Heart right ventricle (tissue), 16 donors: ENCODE results near the gene BLVRB. TPM values are rescaled to one million over a fixed set of nuclear protein-coding genes. Genes with fewer than 3 reads are reported as not detected.
"Not testable (repeated sequence)": the region's sequence is repeated elsewhere in the genome, so short reads cannot be mapped to it uniquely, and the experiment has no call there.

Source experiments
- ATAC-seq, 8 donors: fragments of 200-7000 bp; cut with Tn5 transposase; one replicate each; pipeline ENCODE4 v1.9.1; 2020; ENCODE audit warnings: mild to moderate bottlenecking in 8 of 8, moderate library complexity in 8 of 8, moderate number of reproducible peaks in 1 of 8
- DNase-seq, 2 donors: peaks; one replicate each; pipeline ENCODE4 v3.0.0-alpha.2; 2020
- H3K27ac ChIP-seq, 10 donors: fragments of 200-600 bp; sonication (generic) in 2 of 10; one replicate each; pipeline versions ENCODE4 v1.5.0 to v1.8.0; 2020 to 2022; ENCODE audit warnings: mild to moderate bottlenecking in 3 of 10
- H3K27me3 ChIP-seq, 7 donors: fragments of 200-600 bp; one replicate each; pipeline ENCODE4 v1.8.0; 2021 to 2022; ENCODE audit warnings: mild to moderate bottlenecking in 2 of 7
- H3K36me3 ChIP-seq, 9 donors: fragments of 200-600 bp; sonication (generic) in 1 of 9; one replicate each; pipeline versions ENCODE4 v1.5.0 to v1.8.0; 2020 to 2022; ENCODE audit warnings: mild to moderate bottlenecking in 2 of 9
- H3K4me1 ChIP-seq, 9 donors: fragments of 200-600 bp; sonication (generic) in 1 of 9; one replicate each; pipeline versions ENCODE4 v1.5.0 to v1.8.0; 2020 to 2022; ENCODE audit warnings: mild to moderate bottlenecking in 4 of 9
- H3K4me3 ChIP-seq, 10 donors: fragments of 200-600 bp; sonication (generic) in 2 of 10; one replicate each; pipeline versions ENCODE4 v1.5.0 to v1.8.0; 2020 to 2022; ENCODE audit warnings: mild to moderate bottlenecking in 7 of 10, moderate library complexity in 2 of 10
- H3K9me3 ChIP-seq, 11 donors: fragments of 200-600 bp in 10 of 11; sonication (generic) in 2 of 11; one replicate each; pipeline versions ENCODE4 v1.5.0 to v1.8.0; 2013 to 2022; ENCODE audit warnings: mild to moderate bottlenecking in 2 of 11, control low read depth in 1 of 11, moderate library complexity in 1 of 11
- WGBS, 2 donors: extraction: QIAGEN DNeasy Blood & Tissue Kit; methylation state at CpG; one replicate each; pipeline ENCODE4 v1.1.7; 2013; ENCODE audit warnings: inconsistent platforms in 1 of 2; 5-methylcytosine and 5-hydroxymethylcytosine counted together
- intact Hi-C, 10 donors: fragments of 100-400 bp; cut with DNase I; formaldehyde crosslinking; loops; one replicate each; pipeline versions ENCODE4 v1.11.1 to v1.14.2; 2022
- polyA plus RNA-seq, 2 donors: library from polyadenylated mRNA; stranded (reverse); fragments of 200-250 nt; gene quantifications; one replicate each; pipeline ENCODE4 v1.2.3, GENCODE V29; 2013
- total RNA-seq, 10 donors: library from RNA; stranded (reverse); fragmentation: NEBNext Ultra II Directional in 3 of 10; extraction: Animal tissue kit (Norgen Biotek cat#: 25700) in 3 of 10; gene quantifications; one replicate each; pipeline versions ENCODE4 v1.2.1 to v1.2.4, GENCODE V29; 2021 to 2023
- TF ChIP-seq, protein P1 (sequence below), 9 donors: fragments of 200-600 bp; sonication (generic) in 2 of 9; IDR thresholded peaks; one replicate each; pipeline versions ENCODE4 v1.5.0 to v1.8.0; 2021 to 2022; ENCODE audit warnings: antibody characterized with exemption in 9 of 9, mild to moderate bottlenecking in 5 of 9, moderate library complexity in 1 of 9
- donor health status: Arrhythmogenic right ventricular cardiomyopathy.
- donor health status: ischemic (EF 13 %, LVEDD 7.1; RV severe dilation, severe dysfunction).
- donor health status: healthy with polysubstance abuse.
- donor health status: DM: no; HTN: yes; CAD: no.
- donor health status: DM: no; HTN: no; CAD: no.
- donor health status: ischemic (EF 25% LVEDD 6.9; RV normal size, moderate dysfunction).
- donor health status: ischemic (EF 25% LVEDD 5.7; RV mildly dilated, moderate dysfunction).
- donor health status: healthy.
- donor health status: DM: yes; HTN: yes; CAD: no.
- donor health status: Ischemic cardiomyopathy.
- donor health status: ischemic (EF 35%, LVEDD 5.7; RV mildly dilated, moderate dysfunction).
- donor health status: nonischemic (EF 11% LVEDD 7.7; RV severe dilation, severe dysfunction).
- donor health status: DM: yes; HTN: yes; CAD: no.
- donor health status: PGD.
- donor health status: ischemic (EF 29% LVEDD 5.4; RV normal size, mild dysfunction).
- donor health status: nonischemic (EF 23%, LVEDD 6.1; RV moderate dilation, normal function).

The BLVRB gene
- total and polyA plus RNA-seq, 12 donors = 70.9 to 213 (median 95.1) TPM

DNA sequence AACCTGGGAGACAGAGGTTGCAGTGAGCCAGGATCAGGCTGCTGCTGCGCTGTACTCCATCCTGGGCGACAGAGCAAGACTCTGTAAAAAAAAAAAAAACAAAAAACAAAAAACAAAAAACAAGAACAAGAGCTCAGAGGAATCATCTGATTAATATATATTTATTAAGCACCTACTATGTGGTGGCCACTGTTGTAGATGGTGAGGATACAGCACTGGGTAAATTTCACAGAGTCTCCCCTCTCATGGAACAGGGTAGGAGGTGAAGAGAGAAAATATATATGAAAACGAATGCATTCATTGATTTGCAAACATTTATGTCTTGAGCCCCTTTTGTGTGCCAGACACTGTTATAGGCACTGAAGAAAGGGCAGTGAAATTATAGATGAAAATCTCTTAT, 33.8 kb downstream of the BLVRB start:
- H3K27me3 ChIP-seq = no peaks in the 10 kb centered on the region
- 89 to 97% methylated on average over 3 of the region's 3 CpGs for WGBS, 2 donors
- H3K9me3 ChIP-seq = no peaks in the 10 kb centered on the region
- TF ChIP-seq, protein P1, sequence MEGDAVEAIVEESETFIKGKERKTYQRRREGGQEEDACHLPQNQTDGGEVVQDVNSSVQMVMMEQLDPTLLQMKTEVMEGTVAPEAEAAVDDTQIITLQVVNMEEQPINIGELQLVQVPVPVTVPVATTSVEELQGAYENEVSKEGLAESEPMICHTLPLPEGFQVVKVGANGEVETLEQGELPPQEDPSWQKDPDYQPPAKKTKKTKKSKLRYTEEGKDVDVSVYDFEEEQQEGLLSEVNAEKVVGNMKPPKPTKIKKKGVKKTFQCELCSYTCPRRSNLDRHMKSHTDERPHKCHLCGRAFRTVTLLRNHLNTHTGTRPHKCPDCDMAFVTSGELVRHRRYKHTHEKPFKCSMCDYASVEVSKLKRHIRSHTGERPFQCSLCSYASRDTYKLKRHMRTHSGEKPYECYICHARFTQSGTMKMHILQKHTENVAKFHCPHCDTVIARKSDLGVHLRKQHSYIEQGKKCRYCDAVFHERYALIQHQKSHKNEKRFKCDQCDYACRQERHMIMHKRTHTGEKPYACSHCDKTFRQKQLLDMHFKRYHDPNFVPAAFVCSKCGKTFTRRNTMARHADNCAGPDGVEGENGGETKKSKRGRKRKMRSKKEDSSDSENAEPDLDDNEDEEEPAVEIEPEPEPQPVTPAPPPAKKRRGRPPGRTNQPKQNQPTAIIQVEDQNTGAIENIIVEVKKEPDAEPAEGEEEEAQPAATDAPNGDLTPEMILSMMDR (IDR thresholded peaks at IDR 0.05) = no peak
- peak overlapping the region in 6 of 10 donors; percentile 86 to 98 (median 96) for H3K27ac ChIP-seq
- H3K36me3 ChIP-seq = no peaks in the 10 kb centered on the region
- H3K4me1 ChIP-seq = peaks cover 0 to 30% (median 27%) of the 10 kb centered on the region in 9 donors
- ATAC-seq = no peak
- no peak overlapping the region for H3K4me3 ChIP-seq
- DNase-seq = no peak
- intact Hi-C loops = no loop called here

- 95 to 97% methylated on average over 10 of the region's 10 CpGs for WGBS, 2 donors
Observed at GRCh38 chr19:40430242-40430641, 35.3 kb downstream of the BLVRB start.

GRCh38 chr19:40428197-40428596, 37.3 kb downstream of the BLVRB start:
- not testable (repeated sequence) for H3K36me3 ChIP-seq, H3K4me3 ChIP-seq, H3K27ac ChIP-seq, H3K27me3 ChIP-seq, DNase-seq, ATAC-seq, H3K9me3 ChIP-seq
- intact Hi-C loops = loop anchor here in 1 of 10 donors (10.0 kb wide), 1 partner anchor 83 kb away; the partner anchor contains the start of genes C19orf47 and PLD3
- H3K4me1 ChIP-seq = peaks cover 0 to 40% (median 32%) of the 10 kb centered on the region in 9 donors
- 94 to 96% methylated on average over 7 of the region's 7 CpGs for WGBS, 2 donors

More at GRCh38 chr19:40430242-40430641, 35.3 kb downstream of the BLVRB start:
- DNase-seq, ATAC-seq, H3K27ac ChIP-seq, intact Hi-C loops, H3K27me3 ChIP-seq, H3K9me3 ChIP-seq, H3K4me3 ChIP-seq, H3K36me3 ChIP-seq: not testable (repeated sequence)
- H3K4me1 ChIP-seq = peaks cover 0 to 35% (median 27%) of the 10 kb centered on the region in 9 donors

DNA sequence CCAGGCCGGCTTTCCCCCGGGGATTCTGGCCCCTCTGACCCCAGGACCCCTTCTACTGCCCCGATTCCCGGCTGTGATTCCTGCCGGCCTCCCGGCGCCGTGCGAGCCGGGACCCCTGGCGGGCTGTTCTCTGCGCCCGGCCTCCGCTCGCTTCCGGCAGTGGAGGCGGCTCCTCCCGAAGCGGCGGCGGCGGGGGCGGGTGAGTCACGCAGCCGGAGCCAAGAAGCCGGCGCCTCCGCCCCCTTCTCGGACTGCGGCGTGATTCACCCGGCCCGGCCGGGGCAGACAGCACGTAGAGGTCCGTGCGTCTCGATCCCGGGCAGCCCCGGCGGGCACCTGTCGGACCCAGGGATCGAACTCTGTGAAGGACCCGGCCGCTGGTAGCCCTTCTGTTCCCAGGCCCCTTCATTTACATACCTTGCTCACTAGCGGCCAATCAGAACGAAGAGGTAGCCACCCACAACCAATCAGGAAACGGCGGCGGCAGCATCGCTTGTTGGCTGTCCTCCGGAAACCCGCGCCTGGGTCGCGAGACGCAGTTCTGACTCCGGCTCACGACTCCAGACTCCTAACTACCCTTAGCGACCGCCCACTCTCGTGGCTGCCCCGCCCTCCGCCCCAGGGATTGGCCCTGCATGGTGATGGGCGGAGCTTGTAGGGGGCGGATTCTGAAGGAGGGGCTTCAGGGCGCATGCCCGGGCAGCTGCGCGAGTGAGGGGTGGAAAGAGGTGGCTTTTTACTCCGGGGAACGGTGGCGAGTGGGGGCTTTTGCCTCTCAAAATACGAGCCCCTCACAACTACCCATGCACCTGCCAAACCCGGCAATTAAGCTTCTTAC, 39.9 kb downstream of the BLVRB start, which contains the start of gene SERTAD1:
SERTAD1 (minus strand) TSS at position 543 of the 838 bp plus-strand sequence. CDS start 2,446 bp downstream, outside the sequence.
- intact Hi-C loops = loop anchor here in 3 of 10 donors (1.0 to 10.0 kb wide), 6 partner anchors 8 to 81 kb away; partner anchors contain the start of genes C19orf47 (in 2 of the 3), PLD3 (in 2 of the 3) and SERTAD3 (in 1 of the 3)
- no peaks in the 10 kb centered on the region for H3K27me3 ChIP-seq
- H3K4me1 ChIP-seq = peaks cover 5 to 48% (median 40%) of the 10 kb centered on the region in 9 donors
- peak within 1 kb of the TSS; percentile 66 to 91 (median 82) for H3K4me3 ChIP-seq
- H3K36me3 ChIP-seq = peaks cover 0 to 21% (median 12%) of the 10 kb centered on the region in 9 donors
- DNase-seq (peak; percentile 100), ATAC-seq (peak; percentile 89 to 95 (median 94))
- WGBS, 2 donors = 0% methylated on average over 66 to 75 of the region's 75 CpGs
- TF ChIP-seq, protein P1 (IDR thresholded peaks at IDR 0.05) = peak in 8 of 9 donors; percentile 58 to 88 (median 83)
- H3K27ac ChIP-seq = peak within 1 kb of the TSS; percentile 93 to 100 (median 98)
- no peaks in the 10 kb centered on the region for H3K9me3 ChIP-seq
